CD14-positive monocyte (primary cell): ENCODE results near the gene WNT6. TPM values are rescaled to one million over a fixed set of nuclear protein-coding genes. Genes with fewer than 3 reads are reported as not detected.

ENCODE experiments used
- DNase-seq, 3 donors: peaks; one replicate each; pipeline ENCODE4 v3.0.0-alpha.2; 2011 to 2022
- H2AFZ ChIP-seq: 2 replicates; pipeline ENCODE4 v1.6.0; 2012; ENCODE audit warnings: mild to moderate bottlenecking, low read depth, low read length, inconsistent platforms; ENCODE audit not compliant: insufficient read depth, poor library complexity, severe bottlenecking
- H3K27ac ChIP-seq, 2 donors: 1 replicate in 1 of 2; 2 replicates in 1 of 2; pipeline ENCODE4 v1.5.1; 2012 to 2013; ENCODE audit warnings: low read length in 2 of 2, control low read depth in 1 of 2, inconsistent platforms in 1 of 2, low read depth in 1 of 2, mild to moderate bottlenecking in 1 of 2
- H3K27me3 ChIP-seq, 2 donors: one replicate each; pipeline versions ENCODE4 v1.6.0 to v1.6.1; 2011 to 2013; ENCODE audit warnings: low read length in 2 of 2; ENCODE audit not compliant: control insufficient read depth in 2 of 2, insufficient read depth in 2 of 2
- H3K36me3 ChIP-seq, 2 donors: replicated peaks in 1 of 2; 1 replicate in 1 of 2; 2 replicates in 1 of 2; pipeline versions ENCODE4 v1.5.1 to v1.6.1; 2012 to 2013; ENCODE audit warnings: low read length in 2 of 2, control low read depth in 1 of 2, inconsistent platforms in 1 of 2, mild to moderate bottlenecking in 1 of 2; ENCODE audit not compliant: insufficient read depth in 2 of 2, control insufficient read depth in 1 of 2
- H3K4me1 ChIP-seq, 2 donors: 1 replicate in 1 of 2; 2 replicates in 1 of 2; pipeline versions ENCODE4 v1.5.1 to v1.6.1; 2012 to 2013; ENCODE audit warnings: low read length in 2 of 2, control low read depth in 1 of 2, inconsistent platforms in 1 of 2, mild to moderate bottlenecking in 1 of 2, moderate library complexity in 1 of 2; ENCODE audit not compliant: insufficient read depth in 2 of 2, control insufficient read depth in 1 of 2
- H3K4me2 ChIP-seq: replicated peaks from 2 replicates; pipeline ENCODE3; 2012; ENCODE audit warnings: low read length, moderate library complexity, mild to moderate bottlenecking; ENCODE audit not compliant: poor library complexity, severe bottlenecking; ENCODE audit errors: extremely low read depth
- H3K4me3 ChIP-seq, 3 experiments: fragments of 200-600 bp in 1 of 3; sonication (generic) in 1 of 3; replicated peaks in 1 of 3; 1 replicate in 2 of 3; 2 replicates in 1 of 3; pipeline ENCODE4 v1.5.1; 2011 to 2013; ENCODE audit warnings: low read length in 3 of 3, mild to moderate bottlenecking in 3 of 3, control low read depth in 2 of 3, low read depth in 2 of 3, inconsistent platforms in 1 of 3, moderate library complexity in 1 of 3
- H3K79me2 ChIP-seq: 2 replicates; pipeline ENCODE4 v1.6.0; 2012; ENCODE audit warnings: mild to moderate bottlenecking, control low read depth, inconsistent platforms, low read length, moderate library complexity; ENCODE audit not compliant: insufficient read depth
- H3K9ac ChIP-seq: 2 replicates; pipeline ENCODE4 v1.6.0; 2017; ENCODE audit warnings: low read length, mild to moderate bottlenecking; ENCODE audit not compliant: insufficient read depth, poor library complexity, severe bottlenecking
- H3K9me3 ChIP-seq, 2 donors: replicated peaks in 1 of 2; 1 replicate in 1 of 2; 2 replicates in 1 of 2; pipeline versions ENCODE4 v1.5.1 to v1.6.1; 2012 to 2013; ENCODE audit warnings: low read length in 2 of 2, control low read depth in 1 of 2; ENCODE audit not compliant: control insufficient read depth in 1 of 2, insufficient read depth in 1 of 2
- H4K20me1 ChIP-seq: 2 replicates; pipeline ENCODE4 v1.6.0; 2012; ENCODE audit warnings: mild to moderate bottlenecking, low read length, control low read depth, moderate library complexity; ENCODE audit not compliant: insufficient read depth
- H3K27ac Mint-ChIP-seq, 7 donors: one replicate each; pipeline ENCODE4 v1.8.0; 2020; ENCODE audit warnings: mild to moderate bottlenecking in 7 of 7, mixed read lengths in 7 of 7, moderate library complexity in 6 of 7, inconsistent platforms in 2 of 7
- H3K27me3 Mint-ChIP-seq, 3 donors: one replicate each; pipeline ENCODE4 v1.8.0; 2021 to 2022; ENCODE audit warnings: low read depth in 3 of 3, mild to moderate bottlenecking in 3 of 3, mixed read lengths in 3 of 3, moderate library complexity in 3 of 3, inconsistent platforms in 1 of 3
- H3K36me3 Mint-ChIP-seq, 2 donors: one replicate each; pipeline ENCODE4 v1.8.0; 2020; ENCODE audit warnings: mixed read lengths in 2 of 2, inconsistent platforms in 1 of 2, mild to moderate bottlenecking in 1 of 2
- H3K4me1 Mint-ChIP-seq: one replicate; pipeline ENCODE4 v1.8.0; 2020; ENCODE audit warnings: mild to moderate bottlenecking, mixed read lengths
- H3K4me3 Mint-ChIP-seq, 2 donors: one replicate each; pipeline ENCODE4 v1.8.0; 2020; ENCODE audit warnings: mild to moderate bottlenecking in 2 of 2, mixed read lengths in 2 of 2, moderate library complexity in 1 of 2
- H3K9me3 Mint-ChIP-seq, 7 donors: one replicate each; pipeline ENCODE4 v1.8.0; 2020 to 2022; ENCODE audit warnings: mixed read lengths in 7 of 7, mild to moderate bottlenecking in 6 of 7, moderate library complexity in 6 of 7, inconsistent platforms in 2 of 7
- CTCF ChIP-seq: fragments of 200-600 bp; IDR thresholded peaks from one replicate; pipeline ENCODE4 v1.8.0; 2022; ENCODE audit warnings: antibody characterized with exemption, mild to moderate bottlenecking
- WGBS: methylation state at CpG from one replicate; pipeline ENCODE4 v1.1.5; 2013; ENCODE audit warnings: missing lambda C conversion rate; ENCODE audit not compliant: insufficient coverage; 5-methylcytosine and 5-hydroxymethylcytosine counted together
- intact Hi-C, 2 donors: fragments of 100-400 bp; cut with micrococcal nuclease; formaldehyde crosslinking; loops; one replicate each; pipeline versions ENCODE4 v1.15.0 to v1.15.1; 2023
- polyA plus RNA-seq, 3 donors: library from polyadenylated mRNA; depleted of rRNA in 1 of 3; unstranded in 2 of 3; stranded (reverse) in 1 of 3; fragments of 300-500 nt in 2 of 3; fragments of >200 nt in 1 of 3; fragmentation: Illumina TruSeq in 2 of 3; gene quantifications; 1 replicate in 2 of 3; 2 replicates in 1 of 3; pipeline ENCODE4 v1.2.3, GENCODE V29; 2012 to 2021

The WNT6 gene
- polyA plus RNA-seq, 3 donors, result 0.27 to 0.65 (median 0.37) TPM

GRCh38 chr2:218823196-218823855, 36.3 kb upstream of the WNT6 start:
- Histone ChIP-seq H3K36me3 (peaks cover 0 to 10% of the 10 kb centered on the region in 2 donors), H3K4me2 (no peak overlapping the region), H3K9ac (no peak overlapping the region), H4K20me1 (no peaks in the 10 kb centered on the region), H2AFZ (no peak overlapping the region), H3K4me1 (peaks cover 27 to 32% of the 10 kb centered on the region in 2 donors), H3K27me3 (peaks cover 0 to 5% of the 10 kb centered on the region in 2 donors), H3K79me2 (no peaks in the 10 kb centered on the region), H3K27ac (no peak overlapping the region), H3K9me3 (no peaks in the 10 kb centered on the region), H3K4me3 (no peak overlapping the region)
- 91% methylated on average over 8 of the region's 9 CpGs for WGBS
- TF ChIP-seq CTCF, result no peak
- Mint-ChIP-seq H3K27ac (peak overlapping the region in 3 of 7 donors; percentile 25 to 64 (median 50)), H3K27me3 (peaks cover 12 to 24% (median 23%) of the 10 kb centered on the region in 3 donors), H3K4me3 (no peak overlapping the region), H3K4me1 (peaks cover 45% of the 10 kb centered on the region), H3K36me3 (peaks cover 28 to 32% of the 10 kb centered on the region in 2 donors), H3K9me3 (peaks cover 0 to 7% (median 2%) of the 10 kb centered on the region in 7 donors)
- DNase-seq, result peak in 1 of 3 donors; percentile 31
- intact Hi-C loops, result loop anchor here (5.0 kb wide), 3 partner anchors 76 to 96 kb away; no protein-coding TSS in a partner anchor

GRCh38 chr2:218824004-218824403, 35.6 kb upstream of the WNT6 start:
- H3K36me3 Mint-ChIP-seq, result peaks cover 22 to 25% of the 10 kb centered on the region in 2 donors
- WGBS, result 100% methylated on average over 3 of the region's 7 CpGs
- H3K4me1 Mint-ChIP-seq, result peaks cover 38% of the 10 kb centered on the region

More at GRCh38 chr2:218824004-218824403, 35.6 kb upstream of the WNT6 start:
- Histone ChIP-seq H3K4me2 (no peak overlapping the region), H3K27me3 (peaks cover 0 to 5% of the 10 kb centered on the region in 2 donors), H3K4me1 (peaks cover 27 to 31% of the 10 kb centered on the region in 2 donors), H3K36me3 (peaks cover 0 to 4% of the 10 kb centered on the region in 2 donors), H4K20me1 (no peaks in the 10 kb centered on the region), H3K79me2 (no peaks in the 10 kb centered on the region), H3K9me3 (no peaks in the 10 kb centered on the region), H2AFZ (no peak overlapping the region), H3K27ac (no peak overlapping the region), H3K9ac (no peak overlapping the region), H3K4me3 (no peak overlapping the region)
- no peak overlapping the region for H3K4me3 Mint-ChIP-seq
- H3K27me3 Mint-ChIP-seq, result peaks cover 16 to 26% (median 24%) of the 10 kb centered on the region in 3 donors
- peaks cover 0 to 7% (median 0%) of the 10 kb centered on the region in 7 donors for H3K9me3 Mint-ChIP-seq
- intact Hi-C loops, result loop anchor here (5.0 kb wide), 3 partner anchors 77 to 97 kb away; no protein-coding TSS in a partner anchor
- no peak for DNase-seq
- no peak for TF ChIP-seq CTCF
- H3K27ac Mint-ChIP-seq, result no peak overlapping the region
